Brain microvascular endothelial cell (primary cell): Measurements from ENCODE around the gene ANKRD18B.
"Not testable (repeated sequence)": the region's sequence is repeated elsewhere in the genome, so short reads cannot be mapped to it uniquely, and the experiment has no call there.

Source experiments
- DNase-seq: peaks from one replicate; pipeline ENCODE4 v3.0.0-alpha.2; 2020
- H3K27ac ChIP-seq: fragments of 250-450 bp; sonication (Bioruptor Pico); 2 replicates; pipeline ENCODE4 v1.5.1; 2020; ENCODE audit warnings: mild to moderate bottlenecking, moderate library complexity
- H3K27me3 ChIP-seq: fragments of 250-450 bp; sonication (Bioruptor Pico); replicated peaks from 2 replicates; pipeline ENCODE4 v1.5.1; 2020; ENCODE audit warnings: mild to moderate bottlenecking
- H3K36me3 ChIP-seq: fragments of 250-450 bp; sonication (Bioruptor Pico); replicated peaks from 2 replicates; pipeline ENCODE4 v1.5.1; 2020; ENCODE audit warnings: mild to moderate bottlenecking
- H3K4me3 ChIP-seq: 2 replicates; pipeline ENCODE4 v1.5.1; 2011; ENCODE audit warnings: low read depth, mild to moderate bottlenecking, control low read depth, low read length, moderate library complexity
- CTCF ChIP-seq: IDR thresholded peaks from 2 replicates; pipeline ENCODE4 v1.5.1; 2011; ENCODE audit warnings: low read depth, mild to moderate bottlenecking, moderate library complexity, low read length, control low read depth, inconsistent platforms; ENCODE audit errors: missing control alignments
- in situ Hi-C: cut with HindIII; loops from 2 replicates; pipeline ENCODE4 v1.10.0; 2017; ENCODE audit warnings: low sequenced_read_pairs, low pct_ligation_motif_present

Gene ANKRD18B

GRCh38 chr9:33523397-33524305, at the start of gene ANKRD18B:
TSS of gene ANKRD18B (plus strand) at chr9:33524251. CDS start at chr9:33524490, 239 bp downstream.
- in situ Hi-C loops, H3K27me3 ChIP-seq, H3K27ac ChIP-seq, H3K36me3 ChIP-seq: not testable (repeated sequence)
- TF ChIP-seq CTCF = peak; percentile 73
- DNase-seq = peak; percentile 33
- peak within 1 kb of the TSS; percentile 73 for H3K4me3 ChIP-seq

DNA sequence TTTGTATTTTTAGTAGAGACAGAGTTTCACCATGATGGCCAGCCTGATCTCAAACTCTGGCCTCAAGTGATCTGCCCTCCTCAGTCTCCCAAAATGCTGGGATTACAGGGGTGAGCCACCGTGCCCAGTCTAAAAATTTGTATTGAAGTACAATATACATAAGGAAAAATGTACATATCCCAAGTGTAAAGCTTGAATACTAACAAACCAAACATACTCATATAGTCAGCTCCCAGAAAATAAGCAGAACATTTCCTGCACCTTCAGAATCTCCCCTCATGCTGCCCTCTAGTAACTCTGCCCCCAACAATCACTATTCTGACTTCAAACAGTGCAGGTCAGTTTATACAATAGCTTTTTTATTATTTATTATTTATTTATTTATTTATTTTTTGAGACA, 48.7 kb upstream of the ANKRD18B start:
- no peak for TF ChIP-seq CTCF
- Histone ChIP-seq H3K27ac (no peak overlapping the region), H3K36me3 (peaks cover 19% of the 10 kb centered on the region), H3K27me3 (no peaks in the 10 kb centered on the region), H3K4me3 (no peak overlapping the region)
- in situ Hi-C loops = no loop called here
- DNase-seq = no peak

GRCh38 chr9:33476503-33476902, 47.5 kb upstream of the ANKRD18B start:
- in situ Hi-C loops = no loop called here

DNA sequence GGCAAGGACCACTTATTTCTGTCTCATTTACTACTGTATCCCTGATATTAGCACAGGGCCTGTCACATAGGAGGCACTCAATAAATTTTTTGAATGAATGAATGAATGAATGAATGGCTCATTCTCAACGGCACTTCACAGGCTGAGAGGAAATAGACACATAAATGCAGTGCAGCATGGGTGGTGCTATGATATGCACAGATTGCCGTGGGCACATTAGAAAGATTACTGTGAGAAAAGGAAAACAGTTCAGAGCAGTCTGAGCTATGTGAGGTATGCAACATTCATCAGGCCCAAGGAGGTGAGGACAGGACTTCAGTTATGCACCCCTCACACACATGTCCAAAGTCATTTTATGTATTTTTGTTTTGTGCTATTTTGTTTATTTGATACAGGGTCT, 43.9 kb upstream of the ANKRD18B start:
- in situ Hi-C loops = no loop called here
- Histone ChIP-seq H3K4me3 (no peak overlapping the region), H3K36me3 (no peaks in the 10 kb centered on the region), H3K27me3 (no peaks in the 10 kb centered on the region), H3K27ac (no peak overlapping the region)
- DNase-seq = no peak
- TF ChIP-seq CTCF = no peak

More at GRCh38 chr9:33476503-33476902, 47.5 kb upstream of the ANKRD18B start:
- TF ChIP-seq CTCF = no peak
- Histone ChIP-seq H3K27ac (no peak overlapping the region), H3K4me3 (no peak overlapping the region), H3K27me3 (no peaks in the 10 kb centered on the region), H3K36me3 (peaks cover 9% of the 10 kb centered on the region)
- DNase-seq = no peak

- in situ Hi-C loops = no loop called here
- no peak overlapping the region for H3K4me3 ChIP-seq
- H3K27ac ChIP-seq = no peak overlapping the region
- no peak for DNase-seq
- TF ChIP-seq CTCF = no peak
- no peaks in the 10 kb centered on the region for H3K36me3 ChIP-seq
- no peaks in the 10 kb centered on the region for H3K27me3 ChIP-seq
Measured at GRCh38 chr9:33480976-33481375, 43.1 kb upstream of the ANKRD18B start.

- H3K27me3 ChIP-seq, DNase-seq, H3K4me3 ChIP-seq, H3K27ac ChIP-seq, H3K36me3 ChIP-seq, in situ Hi-C loops: not testable (repeated sequence)
Measured at GRCh38 chr9:33485312-33485711, 38.7 kb upstream of the ANKRD18B start.
